Occipital lobe (tissue), 2 donors: Measurements from ENCODE around the gene MED27. TPM values are rescaled to one million over a fixed set of nuclear protein-coding genes. Genes with fewer than 3 reads are reported as not detected.

Experiments
- DNase-seq: peaks from one replicate; lab custom pipeline; 2025; lab: John Stamatoyannopoulos, UW
- total RNA-seq: library from RNA; depleted of rRNA; stranded (reverse); fragments of >200 nt; gene quantifications from one replicate; pipeline ENCODE4 v1.2.3, GENCODE V29; 2014

Gene MED27
- total RNA-seq, 1 donor from 2014 or later = 11.5 TPM

- no peak for DNase-seq
Observed at GRCh38 chr9:132000659-132001058, 79.0 kb downstream of the MED27 start.

- DNase-seq = no peak
Observed at GRCh38 chr9:131999692-132000551, 79.7 kb downstream of the MED27 start.

- no peak for DNase-seq
Observed at GRCh38 chr9:131997779-131998178, 81.9 kb downstream of the MED27 start.

- no peak for DNase-seq
Observed at GRCh38 chr9:131997076-131997475, 82.6 kb downstream of the MED27 start.

GRCh38 chr9:131995382-131995781 lies 84.3 kb downstream of the MED27 start:
- DNase-seq = no peak

- no peak for DNase-seq
Observed at GRCh38 chr9:131994364-131995125, 85.1 kb downstream of the MED27 start.

- DNase-seq = no peak
Observed at GRCh38 chr9:131992906-131993657, 86.6 kb downstream of the MED27 start.

- DNase-seq = no peak
Observed at GRCh38 chr9:131987232-131987631, 92.4 kb downstream of the MED27 start.

- DNase-seq = no peak
Observed at GRCh38 chr9:131986576-131986975, 93.1 kb downstream of the MED27 start.

GRCh38 chr9:131986089-131986488 lies 93.6 kb downstream of the MED27 start:
- DNase-seq = no peak

- no peak for DNase-seq
Observed at GRCh38 chr9:131984564-131984963, 95.1 kb downstream of the MED27 start.

GRCh38 chr9:131982671-131983239 lies 96.9 kb downstream of the MED27 start:
- DNase-seq = no peak

GRCh38 chr9:131982102-131982501 lies 97.6 kb downstream of the MED27 start:
- no peak for DNase-seq

- no peak for DNase-seq
Observed at GRCh38 chr9:131981116-131981776, 98.4 kb downstream of the MED27 start.

- no peak for DNase-seq
Observed at GRCh38 chr9:131980267-131981016, 99.2 kb downstream of the MED27 start.

- DNase-seq = no peak
Observed at GRCh38 chr9:131977109-131977838, 102.4 kb downstream of the MED27 start.

GRCh38 chr9:131976157-131977108 lies 103.2 kb downstream of the MED27 start:
- no peak for DNase-seq

GRCh38 chr9:131972889-131973288 lies 106.8 kb downstream of the MED27 start:
- DNase-seq = no peak
